Vein endothelial cell (primary cell): ENCODE results near the gene OR52E1. TPM values are rescaled to one million over a fixed set of nuclear protein-coding genes. Genes with fewer than 3 reads are reported as not detected.

Experiments
- total RNA-seq: library from RNA; depleted of rRNA; stranded (reverse); fragments of >200 nt; gene quantifications from 2 replicates; pipeline ENCODE4 v1.2.3, GENCODE V29; 2012

OR52E1 gene
- total RNA-seq = not detected in 2 replicates

GRCh38 chr11:5069272-5069671 lies at the start of gene OR52E1:
Gene OR52E1, plus strand, starts transcription at chr11:5069572.

GRCh38 chr11:5046226-5046625 lies 23.1 kb upstream of the OR52E1 start, which contains the start of gene OR52J3:
Gene OR52J3, plus strand, starts transcription at chr11:5046526. Its CDS starts 0 bp downstream, at chr11:5046526.

GRCh38 chr11:5059391-5059790 lies 10.0 kb upstream of the OR52E1 start, which contains the start of gene OR52E2:
Gene OR52E2, minus strand, starts transcription at chr11:5059627. Its CDS starts 0 bp downstream, at chr11:5059627.

Other genes starting within 250 kb of the OR52E1 start
- not detected in 2 replicates for gene OR51F2, start 248.3 kb upstream of the OR52E1 start, total RNA-seq
- not detected in 2 replicates for gene OR51S1, start 220.4 kb upstream of the OR52E1 start, total RNA-seq
- gene OR51T1, start 187.7 kb upstream of the OR52E1 start, total RNA-seq = not detected in 2 replicates
- not detected in 2 replicates for gene OR51A7, start 165.8 kb upstream of the OR52E1 start, total RNA-seq
- not detected in 2 replicates for gene OR51G2, start 150.2 kb upstream of the OR52E1 start, total RNA-seq
- gene OR51G1, start 145.2 kb upstream of the OR52E1 start, total RNA-seq = not detected in 2 replicates
- gene OR51A4, start 122.0 kb upstream of the OR52E1 start, total RNA-seq = not detected in 2 replicates
- gene OR51A2, start 113.9 kb upstream of the OR52E1 start, total RNA-seq = not detected in 2 replicates
- gene OR51L1, start 74.7 kb upstream of the OR52E1 start, total RNA-seq = not detected in 2 replicates
- gene OR52J3, start 23.0 kb upstream of the OR52E1 start, total RNA-seq = not detected in 2 replicates
- not detected in 2 replicates for gene OR52E2, start 9.9 kb upstream of the OR52E1 start, total RNA-seq
- not detected in 2 replicates for gene OR52A5, start 68.8 kb downstream of the OR52E1 start, total RNA-seq
- gene OR52A1, start 85.2 kb downstream of the OR52E1 start, total RNA-seq = not detected in 2 replicates
- gene OR51V1, start 131.1 kb downstream of the OR52E1 start, total RNA-seq = not detected in 2 replicates
- gene HBB, start 157.5 kb downstream of the OR52E1 start, total RNA-seq = not detected in 2 replicates
- not detected in 2 replicates for gene HBD, start 164.9 kb downstream of the OR52E1 start, total RNA-seq
- not detected in 2 replicates for gene HBG1, start 180.3 kb downstream of the OR52E1 start, total RNA-seq
- gene HBG2, start 185.2 kb downstream of the OR52E1 start, total RNA-seq = not detected in 2 replicates
- gene HBE1, start 200.4 kb downstream of the OR52E1 start, total RNA-seq = not detected in 2 replicates
- not detected in 2 replicates for gene OR51B4, start 232.4 kb downstream of the OR52E1 start, total RNA-seq